Measurements from ENCODE around the gene PDE6A.

DNA sequence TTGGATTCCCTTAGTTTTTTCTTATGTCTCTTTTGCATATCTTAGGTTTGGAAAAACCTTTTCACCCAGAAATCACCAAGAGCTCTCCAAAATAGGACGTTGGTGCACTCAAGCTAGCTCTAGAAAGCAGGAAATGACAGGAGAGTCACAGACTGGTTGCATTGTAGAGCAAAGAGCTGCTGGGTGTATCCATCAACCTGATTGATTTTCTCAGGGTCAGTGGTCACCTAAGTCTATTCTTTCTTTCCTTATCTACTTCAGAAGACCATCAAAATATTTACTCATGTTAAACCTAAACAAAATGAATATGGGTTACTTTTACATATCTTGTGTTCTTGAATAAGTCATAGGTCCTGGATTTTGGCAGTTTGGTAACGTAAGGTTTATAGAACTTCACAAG, 30.8 kb upstream of the PDE6A start:
- TF ChIP-seq EZH2phosphoT487 (IDR thresholded peaks at IDR 0.05; ENCODE audit: insufficient read depth, low read depth), result no peak
- no peak for TF ChIP-seq EZH2 (IDR thresholded peaks at IDR 0.05; ENCODE audit: insufficient read depth, poor library complexity, severe bottlenecking)
